CD14-positive monocyte (primary cell): ENCODE results near the gene RPS15. TPM values are rescaled to one million over a fixed set of nuclear protein-coding genes. Genes with fewer than 3 reads are reported as not detected.

Experiments
- DNase-seq, 3 donors: peaks; one replicate each; pipeline ENCODE4 v3.0.0-alpha.2; 2011 to 2022
- H2AFZ ChIP-seq: 2 replicates; pipeline ENCODE4 v1.6.0; 2012; ENCODE audit warnings: mild to moderate bottlenecking, low read depth, low read length, inconsistent platforms; ENCODE audit not compliant: insufficient read depth, poor library complexity, severe bottlenecking
- H3K27ac ChIP-seq, 2 donors: 1 replicate in 1 of 2; 2 replicates in 1 of 2; pipeline ENCODE4 v1.5.1; 2012 to 2013; ENCODE audit warnings: low read length in 2 of 2, control low read depth in 1 of 2, inconsistent platforms in 1 of 2, low read depth in 1 of 2, mild to moderate bottlenecking in 1 of 2
- H3K27me3 ChIP-seq, 2 donors: one replicate each; pipeline versions ENCODE4 v1.6.0 to v1.6.1; 2011 to 2013; ENCODE audit warnings: low read length in 2 of 2; ENCODE audit not compliant: control insufficient read depth in 2 of 2, insufficient read depth in 2 of 2
- H3K36me3 ChIP-seq, 2 donors: replicated peaks in 1 of 2; 1 replicate in 1 of 2; 2 replicates in 1 of 2; pipeline versions ENCODE4 v1.5.1 to v1.6.1; 2012 to 2013; ENCODE audit warnings: low read length in 2 of 2, control low read depth in 1 of 2, inconsistent platforms in 1 of 2, mild to moderate bottlenecking in 1 of 2; ENCODE audit not compliant: insufficient read depth in 2 of 2, control insufficient read depth in 1 of 2
- H3K4me1 ChIP-seq, 2 donors: 1 replicate in 1 of 2; 2 replicates in 1 of 2; pipeline versions ENCODE4 v1.5.1 to v1.6.1; 2012 to 2013; ENCODE audit warnings: low read length in 2 of 2, control low read depth in 1 of 2, inconsistent platforms in 1 of 2, mild to moderate bottlenecking in 1 of 2, moderate library complexity in 1 of 2; ENCODE audit not compliant: insufficient read depth in 2 of 2, control insufficient read depth in 1 of 2
- H3K4me2 ChIP-seq: replicated peaks from 2 replicates; pipeline ENCODE3; 2012; ENCODE audit warnings: low read length, moderate library complexity, mild to moderate bottlenecking; ENCODE audit not compliant: poor library complexity, severe bottlenecking; ENCODE audit errors: extremely low read depth
- H3K4me3 ChIP-seq, 3 experiments: fragments of 200-600 bp in 1 of 3; sonication (generic) in 1 of 3; replicated peaks in 1 of 3; 1 replicate in 2 of 3; 2 replicates in 1 of 3; pipeline ENCODE4 v1.5.1; 2011 to 2013; ENCODE audit warnings: low read length in 3 of 3, mild to moderate bottlenecking in 3 of 3, control low read depth in 2 of 3, low read depth in 2 of 3, inconsistent platforms in 1 of 3, moderate library complexity in 1 of 3
- H3K79me2 ChIP-seq: 2 replicates; pipeline ENCODE4 v1.6.0; 2012; ENCODE audit warnings: mild to moderate bottlenecking, control low read depth, inconsistent platforms, low read length, moderate library complexity; ENCODE audit not compliant: insufficient read depth
- H3K9ac ChIP-seq: 2 replicates; pipeline ENCODE4 v1.6.0; 2017; ENCODE audit warnings: low read length, mild to moderate bottlenecking; ENCODE audit not compliant: insufficient read depth, poor library complexity, severe bottlenecking
- H3K9me3 ChIP-seq, 2 donors: replicated peaks in 1 of 2; 1 replicate in 1 of 2; 2 replicates in 1 of 2; pipeline versions ENCODE4 v1.5.1 to v1.6.1; 2012 to 2013; ENCODE audit warnings: low read length in 2 of 2, control low read depth in 1 of 2; ENCODE audit not compliant: control insufficient read depth in 1 of 2, insufficient read depth in 1 of 2
- H4K20me1 ChIP-seq: 2 replicates; pipeline ENCODE4 v1.6.0; 2012; ENCODE audit warnings: mild to moderate bottlenecking, low read length, control low read depth, moderate library complexity; ENCODE audit not compliant: insufficient read depth
- H3K27ac Mint-ChIP-seq, 7 donors: one replicate each; pipeline ENCODE4 v1.8.0; 2020; ENCODE audit warnings: mild to moderate bottlenecking in 7 of 7, mixed read lengths in 7 of 7, moderate library complexity in 6 of 7, inconsistent platforms in 2 of 7
- H3K27me3 Mint-ChIP-seq, 3 donors: one replicate each; pipeline ENCODE4 v1.8.0; 2021 to 2022; ENCODE audit warnings: low read depth in 3 of 3, mild to moderate bottlenecking in 3 of 3, mixed read lengths in 3 of 3, moderate library complexity in 3 of 3, inconsistent platforms in 1 of 3
- H3K36me3 Mint-ChIP-seq, 2 donors: one replicate each; pipeline ENCODE4 v1.8.0; 2020; ENCODE audit warnings: mixed read lengths in 2 of 2, inconsistent platforms in 1 of 2, mild to moderate bottlenecking in 1 of 2
- H3K4me1 Mint-ChIP-seq: one replicate; pipeline ENCODE4 v1.8.0; 2020; ENCODE audit warnings: mild to moderate bottlenecking, mixed read lengths
- H3K4me3 Mint-ChIP-seq, 2 donors: one replicate each; pipeline ENCODE4 v1.8.0; 2020; ENCODE audit warnings: mild to moderate bottlenecking in 2 of 2, mixed read lengths in 2 of 2, moderate library complexity in 1 of 2
- H3K9me3 Mint-ChIP-seq, 7 donors: one replicate each; pipeline ENCODE4 v1.8.0; 2020 to 2022; ENCODE audit warnings: mixed read lengths in 7 of 7, mild to moderate bottlenecking in 6 of 7, moderate library complexity in 6 of 7, inconsistent platforms in 2 of 7
- CTCF ChIP-seq: fragments of 200-600 bp; IDR thresholded peaks from one replicate; pipeline ENCODE4 v1.8.0; 2022; ENCODE audit warnings: antibody characterized with exemption, mild to moderate bottlenecking
- WGBS: methylation state at CpG from one replicate; pipeline ENCODE4 v1.1.5; 2013; ENCODE audit warnings: missing lambda C conversion rate; ENCODE audit not compliant: insufficient coverage; 5-methylcytosine and 5-hydroxymethylcytosine counted together
- intact Hi-C, 2 donors: fragments of 100-400 bp; cut with micrococcal nuclease; formaldehyde crosslinking; loops; one replicate each; pipeline versions ENCODE4 v1.15.0 to v1.15.1; 2023
- polyA plus RNA-seq, 3 donors: library from polyadenylated mRNA; depleted of rRNA in 1 of 3; unstranded in 2 of 3; stranded (reverse) in 1 of 3; fragments of 300-500 nt in 2 of 3; fragments of >200 nt in 1 of 3; fragmentation: Illumina TruSeq in 2 of 3; gene quantifications; 1 replicate in 2 of 3; 2 replicates in 1 of 3; pipeline ENCODE4 v1.2.3, GENCODE V29; 2012 to 2021

RPS15 gene
- polyA plus RNA-seq, 3 donors: 1,318 to 3,451 (median 1,526) TPM

GRCh38 chr19:1425902-1426301 is 12.3 kb upstream of the RPS15 start:
- H2AFZ ChIP-seq: no peak overlapping the region
- H4K20me1 ChIP-seq: peaks cover 91% of the 10 kb centered on the region
- no peak overlapping the region for H3K27ac Mint-ChIP-seq
- peaks cover 34% of the 10 kb centered on the region for H3K79me2 ChIP-seq
- H3K9me3 Mint-ChIP-seq: no peaks in the 10 kb centered on the region
- no peak overlapping the region for H3K4me3 ChIP-seq
- no peak overlapping the region for H3K9ac ChIP-seq
- no peak for TF ChIP-seq CTCF
- intact Hi-C loops: no loop called here
- no peaks in the 10 kb centered on the region for H3K4me1 ChIP-seq
- H3K4me3 Mint-ChIP-seq: no peak overlapping the region
- no peak overlapping the region for H3K27ac ChIP-seq
- peaks cover 86 to 96% of the 10 kb centered on the region in 2 donors for H3K36me3 ChIP-seq
- DNase-seq: no peak
- H3K4me2 ChIP-seq: no peak overlapping the region
- 98% methylated on average over 7 of the region's 14 CpGs for WGBS
- peaks cover 55 to 85% of the 10 kb centered on the region in 2 donors for H3K36me3 Mint-ChIP-seq
- H3K4me1 Mint-ChIP-seq: no peaks in the 10 kb centered on the region
- H3K27me3 Mint-ChIP-seq: no peaks in the 10 kb centered on the region
- H3K9me3 ChIP-seq: no peaks in the 10 kb centered on the region
- H3K27me3 ChIP-seq: no peaks in the 10 kb centered on the region

- TF ChIP-seq CTCF: no peak
- H3K79me2 ChIP-seq: peaks cover 29% of the 10 kb centered on the region
- H3K9ac ChIP-seq: no peak overlapping the region
- H3K27me3 Mint-ChIP-seq: no peaks in the 10 kb centered on the region
- H3K9me3 ChIP-seq: no peaks in the 10 kb centered on the region
- WGBS: 96% methylated on average over 6 of the region's 9 CpGs
- H3K4me1 Mint-ChIP-seq: no peaks in the 10 kb centered on the region
- H3K27ac ChIP-seq: no peak overlapping the region
- H4K20me1 ChIP-seq: peaks cover 87% of the 10 kb centered on the region
- H3K4me1 ChIP-seq: no peaks in the 10 kb centered on the region
- no peaks in the 10 kb centered on the region for H3K9me3 Mint-ChIP-seq
- H2AFZ ChIP-seq: no peak overlapping the region
- no peak overlapping the region for H3K27ac Mint-ChIP-seq
- H3K36me3 ChIP-seq: peaks cover 82 to 94% of the 10 kb centered on the region in 2 donors
- H3K4me3 ChIP-seq: no peak overlapping the region
- intact Hi-C loops: loop anchor here in 1 of 2 donors (1.0 kb wide), 1 partner anchor 7 kb away; no protein-coding TSS in a partner anchor
- no peak for DNase-seq
- peaks cover 54 to 88% of the 10 kb centered on the region in 2 donors for H3K36me3 Mint-ChIP-seq
- no peak overlapping the region for H3K4me2 ChIP-seq
- H3K27me3 ChIP-seq: no peaks in the 10 kb centered on the region
- H3K4me3 Mint-ChIP-seq: no peak overlapping the region
Measured at GRCh38 chr19:1426736-1427135, 11.5 kb upstream of the RPS15 start.
